ENCODE data around the gene HGFAC. TPM values are rescaled to one million over a fixed set of nuclear protein-coding genes. Genes with fewer than 3 reads are reported as not detected.

Gene HGFAC
- total RNA-seq, 1 experiment from 2014 or later, result 0.37 TPM

DNA sequence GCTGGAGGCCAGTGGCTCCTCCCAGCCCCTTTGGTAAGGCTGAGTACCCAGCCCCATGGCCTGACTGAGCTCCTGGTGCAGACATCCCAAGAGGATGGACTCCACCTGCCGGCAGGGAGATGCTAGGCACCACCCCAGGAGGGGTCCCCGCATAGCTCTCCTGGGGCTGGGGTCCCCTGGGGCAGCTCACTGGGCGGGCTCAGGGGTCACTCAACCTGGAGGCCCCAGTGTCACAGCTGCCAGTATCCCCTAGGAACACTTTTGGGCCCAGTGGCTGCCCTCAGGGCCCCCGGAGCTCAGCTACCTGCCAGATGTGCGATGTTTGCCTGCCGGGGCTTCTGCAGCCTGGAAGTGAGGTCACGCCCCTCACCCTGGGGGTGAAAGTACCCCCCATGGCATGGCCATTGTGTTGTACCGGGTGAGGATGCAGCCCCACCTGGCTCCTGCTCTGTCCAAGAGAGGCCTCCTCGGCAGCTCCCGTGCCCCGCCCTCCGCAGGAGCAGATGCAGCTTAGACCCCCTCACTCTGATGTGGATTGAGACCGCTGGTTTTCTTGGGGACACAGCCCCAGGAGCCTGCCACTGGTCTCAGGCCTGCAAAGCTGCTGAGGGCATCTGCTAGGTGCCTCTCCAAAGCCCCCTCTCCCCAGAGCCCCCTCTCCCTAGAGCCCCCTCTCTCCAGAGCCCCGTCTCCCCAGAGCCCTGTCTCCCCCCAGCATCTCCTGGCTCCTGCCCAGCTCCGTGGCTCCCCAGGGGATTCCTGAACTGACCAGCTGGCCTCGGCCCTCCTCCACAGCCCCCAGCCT lies 6.7 kb upstream of the HGFAC start:
- Histone ChIP-seq H2AK5ac (ENCODE audit: insufficient read length, low read length) (no peak overlapping the region), H4K8ac (replicated peaks; ENCODE audit: insufficient read length, low read depth, low read length) (no peak overlapping the region), H4K5ac (ENCODE audit: insufficient read length, low read depth, low read length) (no peak overlapping the region), H2BK120ac (ENCODE audit: low read depth, low read length, poor library complexity, severe bottlenecking) (no peak overlapping the region), H3K56ac (ENCODE audit: insufficient read length, low read depth, low read length) (no peak overlapping the region), H3K23ac (ENCODE audit: insufficient read length, low read depth, low read length) (no peak overlapping the region), H3K4ac (ENCODE audit: low read depth, low read length) (no peak overlapping the region), H2BK15ac (ENCODE audit: low read depth, low read length) (no peak overlapping the region), H2BK5ac (ENCODE audit: insufficient read length, low read length) (no peak overlapping the region), H3K4me1 (ENCODE audit: insufficient read depth, low read length) (no peaks in the 10 kb centered on the region), H3K27me3 (ENCODE audit: insufficient read depth, low read length) (no peaks in the 10 kb centered on the region), H3K9me3 (ENCODE audit: control insufficient read depth, low read depth, low read length) (no peaks in the 10 kb centered on the region), H3K18ac (ENCODE audit: insufficient read length, low read depth, low read length) (no peak overlapping the region), H2BK12ac (ENCODE audit: insufficient read length, low read depth, low read length) (no peak overlapping the region), H3K79me2 (ENCODE audit: insufficient read depth, low read length) (no peaks in the 10 kb centered on the region), H3K14ac (ENCODE audit: insufficient read depth, low read length) (no peak overlapping the region; the same call in 1 of the 2 replicates), H3K9ac (ENCODE audit: extremely low read depth, insufficient read length, low read length) (no peak overlapping the region), H3T11ph (ENCODE audit: low read length) (no peak overlapping the region), H4K91ac (ENCODE audit: insufficient read length, low read depth, low read length) (no peak overlapping the region), H4K20me1 (ENCODE audit: control insufficient read depth, insufficient read depth, insufficient read length) (no peaks in the 10 kb centered on the region), H3K4me2 (ENCODE audit: insufficient read depth, insufficient read length, low read length) (no peak overlapping the region), H2AFZ (ENCODE audit: low read length) (no peak overlapping the region), H3K27ac (ENCODE audit: insufficient read length, low read depth, low read length) (no peak overlapping the region), H3K23me2 (ENCODE audit: insufficient read length, low read depth, low read length, poor library complexity, severe bottlenecking) (no peaks in the 10 kb centered on the region), H2BK20ac (ENCODE audit: low read depth, low read length, poor library complexity, severe bottlenecking) (no peak overlapping the region), H3K79me1 (ENCODE audit: insufficient read depth, low read depth, low read length, poor library complexity, severe bottlenecking) (no peaks in the 10 kb centered on the region)
- Mint-ChIP-seq H3K4me3 (no peak overlapping the region), H3K27me3 (ENCODE audit: low read depth) (no peaks in the 10 kb centered on the region; the same call in 1 of the 2 replicates), H3K27ac (0 out of 7 replicates have a peak overlapping the region, but pooled peaks of 1 of the 3 experiments have one; percentile 44), H3K4me1 (peaks cover 2 to 13% of the 10 kb centered on the region in 2 experiments; a peak in 3 of 4 replicates), H3K9me3 (no peaks in the 10 kb centered on the region), H3K36me3 (ENCODE audit: insufficient read depth in 1 of 3, low read depth in 3 of 3) (no peaks in the 10 kb centered on the region; a peak in 1 of 7 replicates)
- TF ChIP-seq, protein P1, sequence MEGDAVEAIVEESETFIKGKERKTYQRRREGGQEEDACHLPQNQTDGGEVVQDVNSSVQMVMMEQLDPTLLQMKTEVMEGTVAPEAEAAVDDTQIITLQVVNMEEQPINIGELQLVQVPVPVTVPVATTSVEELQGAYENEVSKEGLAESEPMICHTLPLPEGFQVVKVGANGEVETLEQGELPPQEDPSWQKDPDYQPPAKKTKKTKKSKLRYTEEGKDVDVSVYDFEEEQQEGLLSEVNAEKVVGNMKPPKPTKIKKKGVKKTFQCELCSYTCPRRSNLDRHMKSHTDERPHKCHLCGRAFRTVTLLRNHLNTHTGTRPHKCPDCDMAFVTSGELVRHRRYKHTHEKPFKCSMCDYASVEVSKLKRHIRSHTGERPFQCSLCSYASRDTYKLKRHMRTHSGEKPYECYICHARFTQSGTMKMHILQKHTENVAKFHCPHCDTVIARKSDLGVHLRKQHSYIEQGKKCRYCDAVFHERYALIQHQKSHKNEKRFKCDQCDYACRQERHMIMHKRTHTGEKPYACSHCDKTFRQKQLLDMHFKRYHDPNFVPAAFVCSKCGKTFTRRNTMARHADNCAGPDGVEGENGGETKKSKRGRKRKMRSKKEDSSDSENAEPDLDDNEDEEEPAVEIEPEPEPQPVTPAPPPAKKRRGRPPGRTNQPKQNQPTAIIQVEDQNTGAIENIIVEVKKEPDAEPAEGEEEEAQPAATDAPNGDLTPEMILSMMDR (conservative IDR thresholded peaks at IDR 0.05), result peak; percentile 63
- no peak for DNase-seq
- WGBS (ENCODE audit: extremely low coverage, insufficient read length, low lambda C conversion rate), result no CpG with 5 or more reads among the region's 16 CpGs

Measured in H9 (cell line).